Osteocyte (in vitro differentiated cells): ENCODE results near the gene ZDHHC11B. TPM values are rescaled to one million over a fixed set of nuclear protein-coding genes. Genes with fewer than 3 reads are reported as not detected.

Experiments
- DNase-seq: peaks from one replicate; pipeline ENCODE4 v3.0.0; 2021; ENCODE audit warnings: mixed read lengths; ENCODE audit not compliant: unreplicated experiment; ENCODE audit errors: extremely low spot score
- H3K27ac Mint-ChIP-seq: one replicate; pipeline ENCODE4 v1.8.0; 2021; ENCODE audit warnings: mild to moderate bottlenecking, mixed read lengths; ENCODE audit not compliant: unreplicated experiment
- H3K27me3 Mint-ChIP-seq: one replicate; pipeline ENCODE4 v1.8.0; 2021; ENCODE audit warnings: mixed read lengths; ENCODE audit not compliant: unreplicated experiment
- H3K36me3 Mint-ChIP-seq: one replicate; pipeline ENCODE4 v1.8.0; 2021; ENCODE audit warnings: mixed read lengths; ENCODE audit not compliant: unreplicated experiment
- H3K4me1 Mint-ChIP-seq: one replicate; pipeline ENCODE4 v1.8.0; 2021; ENCODE audit warnings: mixed read lengths; ENCODE audit not compliant: unreplicated experiment
- H3K4me3 Mint-ChIP-seq: one replicate; pipeline ENCODE4 v1.8.0; 2021; ENCODE audit warnings: mild to moderate bottlenecking, moderate library complexity, mixed read lengths; ENCODE audit not compliant: unreplicated experiment
- H3K9me3 Mint-ChIP-seq: one replicate; pipeline ENCODE4 v1.8.0; 2021; ENCODE audit warnings: mixed read lengths; ENCODE audit not compliant: unreplicated experiment
- total RNA-seq: library from RNA; stranded (reverse); gene quantifications from 2 replicates; pipeline ENCODE4 v1.2.1, GENCODE V29; 2021
- TF ChIP-seq, protein P1 (sequence below): fragments of 200-600 bp; sonication (generic); IDR thresholded peaks from 2 replicates; pipeline ENCODE4 v1.5.0; 2021; ENCODE audit warnings: antibody characterized with exemption, mild to moderate bottlenecking, moderate library complexity

Gene ZDHHC11B
- total RNA-seq, 1 donor from 2014 or later, result not detected

DNA sequence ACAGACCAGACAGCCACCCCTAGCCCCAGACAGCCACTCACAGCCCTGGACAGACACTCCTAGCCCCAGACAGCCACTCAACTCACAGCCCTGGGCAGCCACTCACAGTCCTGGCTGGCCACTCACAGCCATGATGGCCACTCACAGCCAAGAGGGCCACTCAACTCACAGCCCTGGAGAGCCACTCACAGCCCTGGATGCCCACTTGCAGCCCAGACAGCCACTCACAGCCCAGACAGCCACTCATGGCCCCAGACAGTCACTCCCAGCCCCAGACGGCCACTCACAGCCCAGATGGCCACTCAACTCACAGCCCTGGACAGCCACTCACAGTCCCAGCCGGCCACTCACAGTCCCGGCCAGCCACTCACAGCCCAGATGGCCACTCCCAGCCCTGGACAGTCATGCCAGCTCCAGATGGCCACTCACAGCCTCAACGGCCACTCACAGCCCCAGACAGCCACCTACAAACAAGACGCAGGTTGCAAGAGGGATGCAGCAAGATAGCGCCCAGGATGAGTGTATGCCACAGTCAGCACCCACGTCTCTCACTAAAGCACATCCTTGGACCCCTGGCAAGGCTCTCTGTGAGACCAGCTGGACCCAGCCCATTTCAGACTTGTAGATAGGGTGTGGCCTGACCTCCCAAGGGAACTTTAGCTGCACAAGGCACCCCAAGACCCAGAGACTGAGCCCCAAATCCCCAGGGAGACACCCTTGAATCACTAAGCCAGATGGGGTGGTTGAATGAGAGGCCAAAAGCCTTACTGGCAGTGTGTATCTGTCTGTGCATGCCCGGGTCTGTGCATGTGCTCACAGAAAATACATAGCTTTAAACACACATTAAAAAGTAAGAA, 22.4 kb downstream of the ZDHHC11B start:
- Mint-ChIP-seq H3K27me3 (peaks cover 7% of the 10 kb centered on the region), H3K4me3 (no peak overlapping the region), H3K4me1 (no peaks in the 10 kb centered on the region), H3K9me3 (no peaks in the 10 kb centered on the region), H3K36me3 (no peaks in the 10 kb centered on the region), H3K27ac (no peak overlapping the region)
- peak; percentile 83 for DNase-seq
- TF ChIP-seq, protein P1, sequence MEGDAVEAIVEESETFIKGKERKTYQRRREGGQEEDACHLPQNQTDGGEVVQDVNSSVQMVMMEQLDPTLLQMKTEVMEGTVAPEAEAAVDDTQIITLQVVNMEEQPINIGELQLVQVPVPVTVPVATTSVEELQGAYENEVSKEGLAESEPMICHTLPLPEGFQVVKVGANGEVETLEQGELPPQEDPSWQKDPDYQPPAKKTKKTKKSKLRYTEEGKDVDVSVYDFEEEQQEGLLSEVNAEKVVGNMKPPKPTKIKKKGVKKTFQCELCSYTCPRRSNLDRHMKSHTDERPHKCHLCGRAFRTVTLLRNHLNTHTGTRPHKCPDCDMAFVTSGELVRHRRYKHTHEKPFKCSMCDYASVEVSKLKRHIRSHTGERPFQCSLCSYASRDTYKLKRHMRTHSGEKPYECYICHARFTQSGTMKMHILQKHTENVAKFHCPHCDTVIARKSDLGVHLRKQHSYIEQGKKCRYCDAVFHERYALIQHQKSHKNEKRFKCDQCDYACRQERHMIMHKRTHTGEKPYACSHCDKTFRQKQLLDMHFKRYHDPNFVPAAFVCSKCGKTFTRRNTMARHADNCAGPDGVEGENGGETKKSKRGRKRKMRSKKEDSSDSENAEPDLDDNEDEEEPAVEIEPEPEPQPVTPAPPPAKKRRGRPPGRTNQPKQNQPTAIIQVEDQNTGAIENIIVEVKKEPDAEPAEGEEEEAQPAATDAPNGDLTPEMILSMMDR, result no peak

DNA sequence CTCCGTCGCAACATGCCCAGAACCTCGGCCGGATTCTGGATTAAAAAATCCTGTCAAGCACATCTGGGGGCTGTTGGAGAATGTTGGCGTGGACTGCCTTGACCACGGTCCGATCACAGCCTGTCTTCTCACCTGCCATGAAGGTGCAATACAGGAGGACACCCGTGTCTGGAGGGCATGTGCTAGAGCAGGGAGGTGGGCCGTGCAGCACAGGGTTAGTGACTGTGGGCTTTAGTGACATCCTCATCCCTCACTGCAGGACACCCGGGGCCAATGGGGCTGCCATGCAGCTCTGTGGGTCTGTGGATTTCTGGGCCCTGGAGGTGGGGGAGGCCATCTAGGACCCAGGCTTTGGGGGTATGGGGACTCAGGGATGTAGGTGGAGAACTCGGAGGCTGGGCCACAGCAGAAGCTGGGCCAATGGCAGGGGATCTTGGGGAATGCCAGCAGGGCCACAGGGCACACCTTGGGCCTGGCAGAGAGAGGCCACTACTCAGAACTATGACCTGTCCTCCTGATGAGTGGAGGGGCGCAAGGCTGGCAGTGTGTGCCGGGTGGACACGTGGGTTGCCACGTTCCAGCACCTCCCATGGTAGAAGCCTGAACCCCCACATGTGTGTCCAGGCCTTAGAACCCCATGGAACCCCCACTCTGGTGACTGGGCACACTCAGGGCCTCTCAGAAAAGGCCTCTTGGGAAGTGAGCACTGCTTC, 23.3 kb downstream of the ZDHHC11B start:
- TF ChIP-seq, protein P1, result no peak
- DNase-seq, result peak; percentile 86
- Mint-ChIP-seq H3K4me1 (no peaks in the 10 kb centered on the region), H3K4me3 (no peak overlapping the region), H3K27ac (no peak overlapping the region), H3K36me3 (no peaks in the 10 kb centered on the region), H3K27me3 (peaks cover 7% of the 10 kb centered on the region), H3K9me3 (no peaks in the 10 kb centered on the region)

DNA sequence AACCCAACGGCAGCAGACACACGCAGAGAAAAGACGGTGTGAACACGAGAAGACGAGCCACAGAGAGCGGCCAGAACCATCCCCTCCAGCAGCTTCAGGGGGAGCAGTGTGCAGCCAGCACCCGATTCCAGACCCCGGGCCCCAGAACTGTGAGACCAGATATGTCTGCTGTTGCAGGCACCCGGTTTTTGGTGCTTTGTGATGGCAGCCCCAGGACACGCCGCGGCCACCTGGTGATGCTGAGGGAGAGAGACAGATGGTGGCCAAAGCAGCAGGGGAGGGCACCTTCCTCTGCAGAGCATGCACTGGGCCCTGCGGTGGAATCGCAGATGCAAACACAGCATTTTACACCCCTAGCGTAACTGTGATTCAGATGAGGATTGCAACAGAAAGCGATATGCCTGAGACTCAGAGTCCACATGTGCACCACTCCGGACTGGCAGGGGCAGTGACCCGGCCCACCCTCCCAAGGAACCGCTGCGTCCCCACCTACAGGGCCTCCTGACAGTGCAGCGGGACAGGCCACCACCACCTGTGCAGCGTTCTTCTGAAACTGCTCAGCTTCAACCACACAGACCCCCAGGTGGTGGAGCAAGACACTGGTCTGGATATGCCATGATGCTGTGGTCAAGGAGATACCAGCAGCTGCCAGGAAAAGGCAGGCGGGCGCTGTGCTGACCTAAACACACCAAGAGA, 24.0 kb downstream of the ZDHHC11B start:
- Mint-ChIP-seq H3K4me1 (no peaks in the 10 kb centered on the region), H3K9me3 (no peaks in the 10 kb centered on the region), H3K36me3 (no peaks in the 10 kb centered on the region), H3K27me3 (peaks cover 7% of the 10 kb centered on the region), H3K4me3 (no peak overlapping the region), H3K27ac (no peak overlapping the region)
- peak; percentile 85 for DNase-seq
- TF ChIP-seq, protein P1, result no peak

DNA sequence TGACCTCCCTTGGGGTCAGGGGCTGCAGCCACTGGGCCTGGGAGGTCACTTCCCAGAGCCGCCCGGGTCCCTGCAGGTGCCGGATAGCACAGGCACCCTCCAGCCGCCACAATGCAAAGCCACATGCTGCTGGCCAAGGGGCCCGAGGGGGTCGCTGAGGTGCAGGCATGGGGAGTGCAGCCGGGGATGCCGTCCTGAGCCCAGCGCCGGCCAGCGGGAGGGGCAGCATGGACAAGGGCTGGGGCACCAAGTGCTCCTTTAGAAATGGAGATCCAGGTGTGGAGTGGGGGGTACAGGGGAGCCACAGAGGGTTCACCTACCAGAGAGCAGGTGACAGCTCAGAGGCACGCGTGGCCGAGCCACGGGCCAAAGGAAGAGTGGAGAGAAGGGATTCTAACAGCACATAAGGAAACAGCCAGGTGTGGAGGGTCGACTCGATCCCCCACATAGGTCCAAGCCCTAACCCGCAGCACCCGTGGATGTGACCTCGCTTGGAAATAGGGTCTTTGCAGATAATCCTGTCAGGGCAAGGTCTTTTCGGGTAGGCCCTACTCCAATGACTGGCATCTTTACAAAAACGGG, 24.7 kb downstream of the ZDHHC11B start:
- Mint-ChIP-seq H3K4me1 (no peaks in the 10 kb centered on the region), H3K27me3 (peaks cover 7% of the 10 kb centered on the region), H3K9me3 (no peaks in the 10 kb centered on the region), H3K27ac (no peak overlapping the region), H3K4me3 (no peak overlapping the region), H3K36me3 (no peaks in the 10 kb centered on the region)
- TF ChIP-seq, protein P1, result no peak
- peak; percentile 86 for DNase-seq
